ENCODE measurements around the gene SLC44A3.

DNA sequence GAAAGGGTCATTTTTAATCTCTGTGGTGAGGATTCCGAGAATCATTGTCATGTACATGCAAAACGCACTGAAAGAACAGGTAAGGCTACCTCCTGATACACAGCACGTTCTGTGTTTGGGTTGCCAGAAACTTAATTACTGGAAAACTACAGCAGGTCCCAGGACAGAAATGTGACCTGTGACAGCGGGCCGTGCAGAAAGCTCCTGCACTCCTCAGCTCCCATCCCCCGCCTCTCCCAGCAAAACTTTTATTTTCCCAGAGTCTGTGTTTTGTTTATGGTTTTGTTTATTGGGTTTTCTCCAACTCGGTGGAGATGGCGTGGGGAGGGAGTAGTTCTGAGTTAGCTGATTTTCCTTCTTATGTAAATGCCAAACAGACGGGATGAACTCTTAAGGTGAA lies 44.7 kb downstream of the SLC44A3 start:
- TF ChIP-seq POLR2A (IDR thresholded peaks at IDR 0.05), result no peak
- TF ChIP-seq, protein P1, sequence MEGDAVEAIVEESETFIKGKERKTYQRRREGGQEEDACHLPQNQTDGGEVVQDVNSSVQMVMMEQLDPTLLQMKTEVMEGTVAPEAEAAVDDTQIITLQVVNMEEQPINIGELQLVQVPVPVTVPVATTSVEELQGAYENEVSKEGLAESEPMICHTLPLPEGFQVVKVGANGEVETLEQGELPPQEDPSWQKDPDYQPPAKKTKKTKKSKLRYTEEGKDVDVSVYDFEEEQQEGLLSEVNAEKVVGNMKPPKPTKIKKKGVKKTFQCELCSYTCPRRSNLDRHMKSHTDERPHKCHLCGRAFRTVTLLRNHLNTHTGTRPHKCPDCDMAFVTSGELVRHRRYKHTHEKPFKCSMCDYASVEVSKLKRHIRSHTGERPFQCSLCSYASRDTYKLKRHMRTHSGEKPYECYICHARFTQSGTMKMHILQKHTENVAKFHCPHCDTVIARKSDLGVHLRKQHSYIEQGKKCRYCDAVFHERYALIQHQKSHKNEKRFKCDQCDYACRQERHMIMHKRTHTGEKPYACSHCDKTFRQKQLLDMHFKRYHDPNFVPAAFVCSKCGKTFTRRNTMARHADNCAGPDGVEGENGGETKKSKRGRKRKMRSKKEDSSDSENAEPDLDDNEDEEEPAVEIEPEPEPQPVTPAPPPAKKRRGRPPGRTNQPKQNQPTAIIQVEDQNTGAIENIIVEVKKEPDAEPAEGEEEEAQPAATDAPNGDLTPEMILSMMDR (IDR thresholded peaks at IDR 0.05), result no peak
